DMS 273 (cell line): ENCODE results near the gene HOPX.
"Not testable (repeated sequence)": the region's sequence is repeated elsewhere in the genome, so short reads cannot be mapped to it uniquely, and the experiment has no call there.

Source experiments
- DNase-seq: peaks from one replicate; lab custom pipeline; 2025; ENCODE audit not compliant: unreplicated experiment; lab: John Stamatoyannopoulos, UW

Gene HOPX

GRCh38 chr4:56655627-56656345, 25.3 kb downstream of the HOPX start:
- peak; percentile 67 for DNase-seq

- DNase-seq: peak; percentile 67
Observed at GRCh38 chr4:56655209-56655626, 25.9 kb downstream of the HOPX start.

GRCh38 chr4:56654238-56654632, 26.9 kb downstream of the HOPX start:
- DNase-seq: peak; percentile 60

GRCh38 chr4:56653461-56654237, 27.4 kb downstream of the HOPX start:
- DNase-seq: peak; percentile 5

- DNase-seq: no peak
Observed at GRCh38 chr4:56652196-56652595, 28.9 kb downstream of the HOPX start.

GRCh38 chr4:56651056-56651350, 30.1 kb downstream of the HOPX start:
- no peak for DNase-seq

- no peak for DNase-seq
Observed at GRCh38 chr4:56650262-56651055, 30.6 kb downstream of the HOPX start.

GRCh38 chr4:56649445-56650261, 31.4 kb downstream of the HOPX start:
- no peak for DNase-seq

GRCh38 chr4:56648824-56649151, 32.3 kb downstream of the HOPX start:
- no peak for DNase-seq

- DNase-seq: peak; percentile 16
Observed at GRCh38 chr4:56648021-56648823, 32.9 kb downstream of the HOPX start.

- DNase-seq: no peak
Observed at GRCh38 chr4:56646341-56646740, 34.8 kb downstream of the HOPX start.

- DNase-seq: no peak
Observed at GRCh38 chr4:56643596-56643995, 37.5 kb downstream of the HOPX start.

- no peak for DNase-seq
Observed at GRCh38 chr4:56641494-56642051, 39.5 kb downstream of the HOPX start.

GRCh38 chr4:56640621-56641493, 40.2 kb downstream of the HOPX start:
- DNase-seq: no peak

- DNase-seq: peak; percentile 14
Observed at GRCh38 chr4:56637791-56638190, 43.3 kb downstream of the HOPX start.

- DNase-seq: no peak
Observed at GRCh38 chr4:56637154-56637553, 43.9 kb downstream of the HOPX start.

- not testable (repeated sequence) for DNase-seq
Observed at GRCh38 chr4:56634954-56635353, 46.1 kb downstream of the HOPX start.

- DNase-seq: no peak
Observed at GRCh38 chr4:56633486-56633885, 47.6 kb downstream of the HOPX start.
